ENCODE results near the gene DUSP3.

The DUSP3 gene

DNA sequence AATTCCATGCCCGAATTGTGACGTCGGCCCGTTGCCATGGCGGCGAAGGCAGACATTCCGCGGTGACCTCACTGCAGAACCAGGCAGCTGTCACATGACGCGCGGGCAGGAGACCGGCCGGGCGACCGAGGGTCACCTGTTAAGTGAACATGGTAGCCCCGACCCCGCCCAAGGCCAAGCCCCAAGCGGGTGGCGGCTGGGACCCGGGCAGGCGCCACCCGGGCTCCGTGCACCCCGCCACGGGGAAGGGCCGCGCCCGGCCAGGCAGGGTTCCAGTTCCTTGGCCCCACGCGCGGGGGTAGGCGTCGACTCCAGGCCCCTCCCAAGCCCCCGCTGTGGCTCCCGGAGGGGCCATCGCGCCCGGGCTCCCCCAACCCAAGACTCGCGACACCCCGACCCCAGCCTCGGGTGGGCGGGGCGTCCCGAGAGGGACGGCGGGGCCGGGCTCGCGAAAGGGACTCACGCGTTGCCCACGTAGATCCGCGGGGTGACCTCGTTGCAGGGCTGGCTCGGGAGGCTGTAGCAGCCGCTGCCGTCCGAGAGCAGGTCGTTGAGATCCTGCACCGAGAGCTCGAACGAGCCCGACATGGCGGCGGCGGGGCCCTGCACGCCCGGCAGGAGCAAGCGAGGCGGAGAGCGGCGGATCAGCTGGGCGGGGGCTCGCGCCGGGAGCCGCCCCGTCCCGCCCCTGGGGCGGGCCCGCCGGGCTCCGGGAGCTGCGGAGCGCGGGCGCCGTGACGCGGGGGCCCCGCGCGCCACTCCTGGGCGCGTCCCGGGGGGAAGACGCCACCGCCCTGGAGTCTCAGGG lies at the start of gene DUSP3:
TSS of gene DUSP3 (minus strand) at position 641 of the 808 bp plus-strand sequence. CDS start at position 588, 53 bp downstream.
- peak; percentile 46 to 97 (median 84) for DNase-seq

DNA sequence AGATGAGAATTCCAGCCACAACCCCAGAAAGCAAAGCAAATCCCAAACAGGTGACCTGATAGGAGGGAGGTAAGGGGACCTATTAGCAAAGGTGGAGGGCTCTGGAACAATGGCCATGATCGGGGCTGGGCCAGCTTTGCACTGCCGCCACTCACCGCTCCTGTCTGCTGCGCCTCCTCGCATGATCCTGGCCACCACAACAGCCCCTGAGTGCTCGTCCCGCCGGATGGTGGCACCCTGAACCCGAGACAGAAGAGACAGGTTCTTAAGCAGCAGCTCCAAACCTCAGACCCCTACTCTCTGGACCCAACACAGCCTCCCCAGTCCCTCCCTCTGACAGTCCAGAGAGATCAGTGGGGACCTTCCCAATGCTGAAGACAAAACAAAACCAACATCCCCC lies 48.8 kb upstream of the DUSP3 start:
- DNase-seq: no peak

DNA sequence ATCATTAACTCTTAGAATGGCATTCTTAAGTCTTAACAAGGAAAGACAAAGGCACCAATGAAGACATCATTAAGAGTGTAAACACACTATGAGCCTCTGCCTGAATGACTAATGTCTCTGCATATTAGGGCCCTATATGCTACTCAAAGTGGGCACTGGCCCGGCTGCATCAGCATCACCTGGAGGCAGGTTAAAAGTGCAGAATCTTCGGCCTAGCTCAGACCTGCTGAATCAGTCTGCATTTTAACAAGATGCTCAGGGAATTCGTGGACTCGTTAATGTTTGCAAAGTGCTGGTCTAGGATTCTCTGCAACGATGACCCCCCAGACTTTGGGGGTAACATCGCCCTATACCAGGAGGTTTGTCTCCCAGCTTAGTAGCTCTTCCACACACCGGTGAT lies 47.4 kb upstream of the DUSP3 start:
- no peak for DNase-seq

DNA sequence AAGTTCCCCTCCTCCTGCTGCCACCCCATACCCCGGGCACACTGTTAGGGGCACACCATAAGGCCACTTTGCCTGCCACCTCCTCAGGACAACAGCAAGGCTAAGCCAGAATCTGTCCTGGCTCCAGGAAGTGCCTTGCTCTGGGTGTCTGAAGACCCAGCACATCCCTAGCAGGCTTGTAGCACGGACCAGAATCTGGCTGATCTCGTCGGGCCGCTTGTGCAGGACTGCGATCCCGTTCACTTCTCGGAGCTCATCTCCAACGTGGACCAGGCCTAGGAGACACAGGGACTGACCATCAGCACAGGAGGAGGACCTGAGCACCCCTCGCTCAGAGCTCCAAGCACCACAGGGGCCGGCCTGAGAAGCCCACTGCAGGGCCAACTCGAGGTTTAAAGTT lies 46.8 kb upstream of the DUSP3 start:
- no peak for DNase-seq

DNA sequence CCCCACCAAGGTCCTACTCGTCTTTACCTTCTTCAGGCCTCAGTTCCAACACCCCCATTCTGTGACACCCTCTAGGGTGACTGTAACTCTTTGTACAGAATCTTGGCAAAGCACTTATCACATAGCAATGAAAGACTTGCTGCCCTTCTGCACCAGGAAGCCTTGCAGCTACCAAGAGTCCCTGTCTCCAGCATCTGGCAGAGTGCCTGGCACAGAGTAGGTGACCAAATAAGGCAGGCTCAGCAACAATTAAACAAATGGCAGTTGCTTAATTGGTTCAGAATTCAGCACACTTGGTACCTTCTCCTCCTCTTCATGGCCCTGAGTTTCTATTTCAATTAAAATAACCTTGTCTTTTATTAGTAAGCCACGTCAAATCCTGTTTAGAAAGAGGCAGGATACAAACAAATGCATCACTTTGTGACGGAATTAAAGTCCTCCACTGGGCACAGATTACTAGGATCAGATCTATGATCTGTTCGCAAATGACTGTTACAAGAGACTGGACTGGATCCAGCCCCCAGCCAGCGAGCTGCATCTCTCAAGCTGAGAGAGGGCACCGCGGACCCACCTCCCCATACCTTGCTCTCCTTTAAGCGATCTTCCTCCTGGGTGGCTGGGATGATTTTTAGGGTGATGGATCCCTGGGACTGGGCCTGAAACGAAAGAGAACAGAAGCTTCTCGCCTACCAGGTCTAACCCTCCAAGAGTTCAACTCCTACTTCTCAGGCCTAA lies 44.7 kb upstream of the DUSP3 start:
- DNase-seq: peak in 1 of 58 donors; percentile 39

DNA sequence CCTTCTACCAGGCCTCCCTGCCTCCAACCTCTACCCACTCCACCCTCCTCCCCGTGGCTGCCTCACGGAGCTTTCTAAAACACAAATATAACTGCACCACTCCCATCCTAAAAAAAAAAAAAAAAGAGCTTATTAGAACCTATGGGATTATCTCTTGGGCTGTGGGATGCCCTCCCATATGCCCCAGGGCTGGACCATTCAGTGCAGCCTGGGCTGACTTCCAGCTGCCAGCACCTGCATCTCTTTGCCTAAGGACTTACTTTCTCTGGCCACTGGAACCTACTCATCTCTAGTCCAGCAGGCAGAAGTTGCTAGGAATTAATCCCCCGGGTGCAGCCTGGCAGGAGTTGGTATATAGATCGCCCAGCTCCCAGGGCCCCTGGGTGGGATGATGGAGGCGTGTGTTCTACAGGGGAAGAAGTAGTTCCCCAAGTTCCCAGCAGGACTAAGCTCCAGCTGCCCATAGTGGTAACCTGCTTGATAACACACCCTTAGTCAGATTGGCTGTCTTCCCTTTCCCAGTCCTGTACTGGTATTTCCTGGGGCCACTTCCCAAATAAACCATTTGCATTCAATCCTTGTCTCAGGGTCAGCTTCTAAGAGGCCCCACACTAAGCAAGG lies 43.9 kb upstream of the DUSP3 start:
- DNase-seq: no peak

DNA sequence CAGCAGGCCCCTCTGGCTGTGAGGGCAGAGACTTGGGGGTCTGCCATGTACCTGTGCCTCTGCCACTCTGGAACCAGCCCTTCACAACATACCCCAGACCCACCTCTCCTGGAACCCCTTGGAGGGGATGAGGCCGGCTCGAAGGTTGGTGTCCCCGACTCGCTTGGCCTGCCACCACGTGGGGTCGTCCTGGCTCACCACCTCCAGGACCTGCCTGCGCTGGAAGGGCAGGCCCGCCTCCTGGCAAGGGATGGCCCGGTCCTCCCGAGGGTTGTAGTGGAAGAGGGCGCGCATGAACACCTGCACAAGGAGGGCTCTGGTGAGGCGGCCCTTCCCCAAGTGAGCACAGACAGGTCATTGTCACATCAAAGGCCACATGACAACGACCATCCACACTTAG lies 42.0 kb upstream of the DUSP3 start:
- DNase-seq: no peak

DNA sequence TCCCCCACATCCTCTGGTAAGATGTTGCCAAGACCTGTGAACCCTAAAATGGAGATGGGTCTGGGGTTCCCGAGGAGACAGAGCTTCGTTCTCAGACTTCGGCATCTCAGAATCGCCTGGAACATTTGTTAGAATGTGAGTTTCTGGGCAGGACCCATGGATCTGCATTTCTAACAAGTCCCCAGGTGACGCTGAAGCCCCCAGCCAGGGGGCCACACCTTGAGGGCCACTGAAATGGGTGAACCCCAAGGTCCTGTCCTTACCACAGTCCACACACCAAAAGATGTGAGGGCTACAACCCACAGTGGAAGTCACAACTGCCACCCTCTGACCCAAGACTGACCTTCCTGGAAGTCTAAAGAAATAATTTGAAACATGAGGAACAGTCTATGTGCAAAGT lies 40.2 kb upstream of the DUSP3 start:
- DNase-seq: no peak

DNA sequence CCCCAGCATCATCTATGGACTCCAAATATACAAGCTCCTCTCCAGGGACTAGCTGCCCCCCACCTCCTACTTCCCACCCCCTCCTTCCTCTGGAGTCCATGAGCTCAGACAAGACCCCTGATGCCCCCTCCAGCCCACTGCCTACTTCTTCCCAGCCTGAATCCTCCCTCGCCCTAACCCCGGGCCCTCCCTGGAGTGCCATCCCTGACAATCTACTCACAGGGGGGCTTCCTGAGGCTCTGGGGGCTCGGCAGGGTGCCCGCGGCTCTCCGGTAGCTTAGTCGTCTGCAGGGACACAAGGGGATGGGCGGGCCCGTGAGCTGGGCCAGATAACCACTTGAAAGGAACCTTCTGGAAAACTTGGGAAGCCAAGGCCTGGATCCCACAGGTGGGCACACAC lies 39.0 kb upstream of the DUSP3 start:
- no peak for DNase-seq

DNA sequence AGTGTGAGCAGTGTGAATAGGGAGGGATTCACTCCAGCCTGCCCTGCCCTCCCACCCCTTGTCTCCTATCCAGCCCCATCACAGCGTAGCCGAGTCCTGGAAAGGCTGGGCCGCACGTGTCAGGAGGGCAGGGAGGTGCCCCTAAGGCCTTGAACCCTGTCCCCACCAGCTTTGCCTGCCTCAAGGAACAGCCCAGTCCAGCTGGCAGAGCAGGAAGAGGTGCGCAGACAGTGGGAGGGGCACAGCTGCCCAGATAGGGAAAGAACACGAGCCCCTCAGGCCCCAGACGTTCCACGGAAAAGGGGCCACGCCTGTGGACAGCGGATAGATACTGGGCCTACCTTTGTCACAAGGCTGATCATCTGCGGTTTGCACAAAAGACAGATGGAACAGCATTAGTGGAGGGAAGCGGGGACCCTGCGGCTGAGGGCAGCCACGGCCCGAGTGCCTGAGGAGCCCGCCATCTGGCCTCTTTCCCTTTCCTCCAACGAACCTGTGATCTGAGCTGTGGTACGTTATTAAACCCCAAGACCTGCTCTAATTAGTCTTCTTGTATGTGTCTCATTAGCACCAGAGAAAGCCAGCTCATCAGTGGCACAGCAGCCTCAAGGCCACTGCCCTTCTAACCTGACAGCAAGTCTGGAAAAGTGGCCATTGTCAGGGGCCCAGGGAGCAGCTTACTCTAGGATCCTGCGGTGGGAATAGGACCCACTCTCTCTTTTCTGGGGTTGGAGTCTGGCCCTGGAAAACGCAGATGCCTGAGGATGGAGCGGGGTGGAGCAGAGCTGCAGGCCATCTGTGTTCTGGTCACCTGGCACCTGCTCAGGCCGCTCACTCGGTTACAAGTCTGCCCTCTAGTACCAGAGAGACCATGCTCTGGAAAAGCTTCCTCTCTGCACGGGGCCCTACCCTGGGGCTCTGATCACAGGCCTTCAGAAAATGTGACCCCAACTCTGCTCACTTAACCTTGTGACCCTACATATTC lies 37.9 kb upstream of the DUSP3 start:
- no peak for DNase-seq

DNA sequence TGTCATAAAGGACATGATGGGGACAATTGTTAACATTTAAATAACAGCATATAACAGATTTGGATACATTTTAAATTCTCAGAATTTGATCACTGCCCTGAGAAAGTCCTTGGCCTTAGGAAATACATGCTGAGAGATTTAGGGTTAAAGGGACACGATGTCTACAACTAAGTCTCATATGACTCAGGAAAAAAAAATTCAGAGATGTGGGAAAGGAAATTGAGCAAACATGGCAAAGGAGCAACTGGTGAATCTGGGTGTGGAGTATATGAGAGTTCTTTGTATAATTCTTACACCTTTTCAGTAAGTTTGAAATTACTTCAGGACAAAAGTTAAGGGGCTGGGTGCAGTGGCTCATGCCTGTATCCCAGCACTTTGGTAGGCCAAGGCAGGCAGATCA lies 35.9 kb upstream of the DUSP3 start:
- no peak for DNase-seq

DNA sequence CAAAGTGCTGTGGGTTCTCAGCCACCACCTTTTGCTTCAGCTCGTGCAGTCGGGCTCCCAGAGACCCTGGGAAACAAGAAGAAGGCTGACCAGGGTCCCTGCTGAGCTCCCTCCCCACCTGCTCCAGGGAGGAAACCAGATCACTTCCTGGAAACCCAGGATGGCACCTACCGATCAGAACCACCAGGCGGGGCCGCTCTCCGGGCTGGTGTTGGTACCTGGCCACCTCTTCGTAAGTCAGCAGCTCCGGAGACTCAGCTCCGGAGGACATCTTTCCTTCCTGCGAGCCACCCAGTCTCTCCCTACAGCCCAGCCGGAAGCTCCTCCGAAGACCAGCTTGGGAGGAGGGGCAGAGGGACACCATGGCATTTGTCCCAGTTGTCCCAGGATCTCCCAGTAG lies 35.2 kb upstream of the DUSP3 start:
- DNase-seq: no peak

DNA sequence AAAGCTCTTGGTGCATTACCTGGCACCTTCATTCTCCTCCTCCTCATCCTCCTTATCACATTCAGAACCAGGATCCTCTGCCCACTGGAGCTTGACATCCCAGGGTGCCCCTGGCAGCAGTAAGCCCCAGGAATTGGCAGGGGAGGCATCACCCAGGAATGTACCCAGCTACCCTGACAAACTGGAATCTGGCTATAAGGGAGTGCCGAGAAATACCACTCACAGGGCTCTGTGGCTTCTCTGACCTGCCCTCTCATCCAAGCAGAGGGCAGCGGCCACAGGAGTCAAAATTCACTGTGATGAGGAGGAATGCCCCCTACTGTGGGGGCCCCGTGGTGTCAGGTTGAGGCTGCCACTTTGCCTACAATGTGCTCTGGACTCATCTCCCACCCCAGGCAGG lies 34.6 kb upstream of the DUSP3 start:
- DNase-seq: no peak

DNA sequence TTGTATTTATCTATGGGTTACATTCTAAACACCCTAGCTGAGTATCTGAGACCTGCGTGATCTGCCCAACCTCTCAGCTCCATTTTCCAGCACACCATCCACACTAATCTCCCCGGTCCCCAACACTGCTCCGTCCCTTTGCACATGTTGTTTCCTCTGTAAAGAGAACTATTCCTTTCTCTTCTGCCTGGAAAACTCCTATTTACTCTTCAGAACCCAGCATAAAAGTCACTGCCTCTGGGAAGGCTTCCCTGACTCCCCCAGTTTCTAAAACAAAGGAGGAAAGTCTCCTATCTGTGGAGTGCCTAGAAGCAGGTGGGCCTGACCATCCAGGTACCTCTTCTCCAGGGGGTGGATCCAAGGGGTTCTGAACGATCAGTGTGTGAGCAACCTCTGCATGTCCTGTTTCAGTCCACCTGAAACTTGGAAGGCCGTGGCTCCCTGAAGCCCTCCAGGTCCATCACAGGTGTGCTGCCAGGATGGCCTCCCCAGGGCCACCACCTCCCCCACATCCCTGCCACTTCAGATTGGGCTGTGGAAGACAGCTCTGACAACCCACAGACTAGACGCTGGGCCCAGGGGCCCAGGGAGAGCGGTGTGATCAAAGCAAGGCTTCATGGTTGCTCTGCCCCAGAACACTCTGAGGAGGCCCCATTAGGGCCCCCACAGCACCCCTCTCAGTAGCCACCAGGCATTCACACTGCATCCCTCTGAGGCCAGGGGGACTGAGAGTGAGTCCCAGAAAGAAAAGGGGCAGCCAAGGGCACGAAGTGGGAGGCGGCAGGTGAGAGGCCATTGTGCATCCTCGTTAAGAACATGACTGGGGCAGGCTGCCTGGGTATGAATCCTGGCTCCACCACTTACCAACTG lies 33.9 kb upstream of the DUSP3 start:
- DNase-seq: no peak

DNA sequence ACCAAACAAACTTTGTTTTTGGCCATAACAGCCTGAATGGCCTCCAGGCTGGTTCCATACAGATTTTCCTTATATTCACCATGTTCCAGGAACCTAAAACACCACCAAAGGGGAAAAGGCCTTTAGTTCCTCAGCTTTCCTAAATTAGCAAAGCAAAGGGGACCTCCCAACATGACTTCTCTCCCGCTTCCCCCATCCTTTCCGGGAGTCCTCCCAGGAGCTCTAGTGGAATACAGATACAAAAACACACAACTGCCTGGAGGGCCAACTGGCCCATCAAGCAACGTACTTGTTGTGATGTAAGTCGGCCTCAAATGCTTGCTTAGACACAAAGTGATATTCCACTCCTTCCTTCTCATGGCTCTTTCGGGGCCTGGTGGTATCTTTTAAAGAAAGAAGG lies 32.0 kb upstream of the DUSP3 start:
- no peak for DNase-seq

DNA sequence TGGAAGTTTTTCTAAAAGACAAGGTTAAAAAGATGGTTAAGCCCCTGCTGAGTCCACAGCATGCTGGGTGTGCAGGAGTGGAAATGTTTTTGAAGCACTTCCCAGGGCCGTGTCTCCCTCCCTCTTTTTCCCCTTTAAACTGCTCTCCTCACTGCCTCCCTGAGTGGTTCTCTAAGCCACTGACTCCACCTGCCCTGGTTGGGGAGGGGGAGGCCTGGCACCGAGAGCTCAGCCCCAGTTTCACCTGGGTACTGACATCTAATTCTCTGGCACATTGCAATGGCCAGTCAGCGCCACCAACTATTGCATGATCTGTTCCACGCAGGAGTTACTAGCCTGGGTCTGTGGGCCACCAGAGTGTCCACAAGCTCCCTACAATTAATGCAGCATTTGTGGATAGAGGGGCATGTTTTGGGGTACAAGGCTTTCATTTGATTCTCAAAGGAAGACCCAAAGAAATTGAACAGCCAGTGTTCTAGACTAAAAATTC lies 31.5 kb upstream of the DUSP3 start:
- DNase-seq: no peak

DNA sequence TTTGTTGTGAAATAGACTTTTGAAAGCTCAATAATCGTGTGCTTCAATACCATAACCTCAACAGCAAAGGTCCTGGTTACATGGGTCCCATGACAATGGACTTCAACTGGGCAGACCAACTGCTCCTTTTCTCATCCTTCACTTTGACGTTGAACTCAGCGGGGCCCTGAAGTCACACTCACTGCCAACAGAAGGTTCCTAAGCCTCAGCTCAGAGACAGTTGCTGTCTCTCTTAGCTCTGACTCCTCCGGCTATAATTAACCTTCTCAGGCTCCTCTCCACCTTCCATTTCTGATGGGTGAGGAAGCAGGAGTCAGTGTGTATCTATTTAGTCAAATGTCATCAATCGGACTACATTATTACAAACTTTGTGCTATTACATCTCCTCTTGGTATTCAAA lies 30.3 kb upstream of the DUSP3 start:
- no peak for DNase-seq

DNA sequence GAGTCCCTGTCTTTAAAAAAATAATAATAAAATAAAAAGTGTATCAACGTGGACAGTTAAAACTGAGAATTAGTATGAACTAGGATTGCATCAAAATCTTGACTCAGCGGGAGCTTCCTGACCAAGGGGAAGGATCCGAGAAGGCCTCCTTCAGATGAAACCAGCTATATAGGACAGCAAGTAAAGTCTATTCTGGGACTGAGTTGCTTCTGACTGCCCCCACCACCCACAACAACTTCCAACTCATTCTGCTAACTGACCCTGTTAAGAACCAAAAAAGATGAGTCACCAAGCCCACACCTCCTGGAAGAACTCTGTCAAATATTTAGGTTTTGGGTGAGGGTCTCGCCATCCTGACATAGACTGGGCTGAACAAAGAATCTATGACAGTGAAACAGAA lies 29.3 kb upstream of the DUSP3 start:
- DNase-seq: no peak

DNA sequence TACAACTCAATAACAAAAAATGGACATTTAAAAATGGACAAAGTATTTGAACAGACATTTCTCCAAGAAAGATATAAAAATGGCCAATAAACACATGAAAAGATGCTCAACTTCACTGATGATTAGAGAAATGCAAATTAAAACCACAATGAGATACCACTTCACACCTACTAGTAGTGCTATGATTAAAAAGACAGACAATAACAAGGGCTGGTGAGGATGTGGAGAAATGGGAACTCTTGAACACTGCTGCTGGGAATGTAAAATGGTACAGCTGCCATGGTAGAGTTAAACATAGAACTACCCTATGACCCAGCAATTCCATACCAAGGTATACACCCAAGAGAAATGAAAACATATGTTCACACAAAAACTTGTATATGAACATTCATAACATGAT lies 26.3 kb upstream of the DUSP3 start:
- no peak for DNase-seq

DNA sequence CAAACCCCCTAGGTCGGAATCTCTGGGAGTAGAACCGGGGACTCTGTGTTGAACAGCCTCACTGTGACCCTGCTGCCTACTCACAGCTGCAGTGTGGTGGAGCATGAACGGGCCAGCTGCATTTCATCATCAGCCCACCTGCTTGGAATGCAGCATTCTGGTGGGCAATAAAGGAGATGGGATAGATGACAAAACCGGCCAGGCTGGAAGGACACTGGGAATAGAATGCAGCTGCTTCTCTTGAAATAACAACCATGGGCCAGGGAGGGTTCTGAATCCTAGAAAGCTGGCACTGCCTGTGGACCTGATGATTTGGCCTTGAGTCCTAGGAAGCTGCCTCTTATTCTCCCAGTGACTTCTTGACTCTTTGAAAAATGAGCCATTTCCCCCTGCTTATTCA lies 25.0 kb upstream of the DUSP3 start:
- DNase-seq: no peak

Data from anterior cingulate cortex (tissue), 58 donors.